Duodenal mucosa (tissue), 2 donors: ENCODE data around the gene PCDHGB1.
"Not testable (repeated sequence)": the region's sequence is repeated elsewhere in the genome, so short reads cannot be mapped to it uniquely, and the experiment has no call there.

Source experiments
- H3K27ac ChIP-seq: one replicate; pipeline ENCODE4 v1.7.0; 2013; ENCODE audit warnings: low read depth, low read length
- H3K27me3 ChIP-seq, 2 donors: one replicate each; pipeline ENCODE4 v1.7.0; 2013; ENCODE audit warnings: low read length in 2 of 2, control low read depth in 1 of 2; ENCODE audit not compliant: insufficient read depth in 2 of 2, control insufficient read depth in 1 of 2
- H3K36me3 ChIP-seq, 2 donors: one replicate each; pipeline ENCODE4 v1.7.0; 2013; ENCODE audit warnings: low read length in 2 of 2, control low read depth in 1 of 2; ENCODE audit not compliant: insufficient read depth in 2 of 2, control insufficient read depth in 1 of 2
- H3K4me1 ChIP-seq, 2 donors: one replicate each; pipeline ENCODE4 v1.7.0; 2013; ENCODE audit warnings: low read length in 2 of 2, control low read depth in 1 of 2; ENCODE audit not compliant: insufficient read depth in 2 of 2, control insufficient read depth in 1 of 2
- H3K4me3 ChIP-seq, 2 donors: one replicate each; pipeline ENCODE4 v1.7.0; 2013; ENCODE audit warnings: low read length in 2 of 2, low read depth in 1 of 2
- H3K9ac ChIP-seq, 2 donors: one replicate each; pipeline ENCODE4 v1.7.0; 2013; ENCODE audit warnings: low read length in 2 of 2, low read depth in 1 of 2
- H3K9me3 ChIP-seq, 2 donors: one replicate each; pipeline ENCODE4 v1.7.0; 2013; ENCODE audit warnings: low read length in 2 of 2, control low read depth in 1 of 2; ENCODE audit not compliant: control insufficient read depth in 1 of 2

The PCDHGB1 gene

GRCh38 chr5:141345327-141345726 lies 4.6 kb upstream of the PCDHGB1 start:
- H3K27ac ChIP-seq, result no peak overlapping the region
- H3K4me3 ChIP-seq, result no peak overlapping the region
- H3K27me3 ChIP-seq, result no peaks in the 10 kb centered on the region
- no peaks in the 10 kb centered on the region for H3K4me1 ChIP-seq
- no peak overlapping the region for H3K9ac ChIP-seq
- no peaks in the 10 kb centered on the region for H3K36me3 ChIP-seq
- H3K9me3 ChIP-seq, result peaks cover 12 to 29% of the 10 kb centered on the region in 2 donors

GRCh38 chr5:141346017-141346416 lies 3.9 kb upstream of the PCDHGB1 start:
- not testable (repeated sequence) for H3K27ac ChIP-seq, H3K27me3 ChIP-seq, H3K9ac ChIP-seq, H3K36me3 ChIP-seq, H3K4me3 ChIP-seq, H3K4me1 ChIP-seq
- peaks cover 12 to 27% of the 10 kb centered on the region in 2 donors for H3K9me3 ChIP-seq

GRCh38 chr5:141351591-141351990 lies 1.7 kb downstream of the PCDHGB1 start:
- Histone ChIP-seq H3K9ac (no peak overlapping the region), H3K4me1 (no peaks in the 10 kb centered on the region), H3K36me3 (no peaks in the 10 kb centered on the region), H3K9me3 (peaks cover 18 to 20% of the 10 kb centered on the region in 2 donors), H3K27me3 (no peaks in the 10 kb centered on the region), H3K27ac (no peak overlapping the region), H3K4me3 (peak overlapping the region in 1 of 2 donors; percentile 29)

- Histone ChIP-seq H3K36me3 (no peaks in the 10 kb centered on the region), H3K27me3 (no peaks in the 10 kb centered on the region), H3K4me3 (peak within 1 kb of the TSS in 1 of 2 donors; percentile 13), H3K9me3 (peaks cover 25 to 28% of the 10 kb centered on the region in 2 donors), H3K4me1 (no peaks in the 10 kb centered on the region), H3K27ac (no peak within 1 kb of the TSS), H3K9ac (no peak within 1 kb of the TSS)
These were observed 5.1 kb downstream of the PCDHGB1 start, which contains the start of gene PCDHGA4 for GRCh38 chr5:141354900-141355469. Gene PCDHGA4, plus strand, starts transcription at chr5:141355021. Its CDS starts 87 bp downstream, at chr5:141355108.

GRCh38 chr5:141355641-141356040 lies 5.7 kb downstream of the PCDHGB1 start:
- no peaks in the 10 kb centered on the region for H3K4me1 ChIP-seq
- H3K27me3 ChIP-seq, result no peaks in the 10 kb centered on the region
- H3K9ac ChIP-seq, result no peak overlapping the region
- no peak overlapping the region for H3K27ac ChIP-seq
- no peak overlapping the region for H3K4me3 ChIP-seq
- H3K9me3 ChIP-seq, result peaks cover 31% of the 10 kb centered on the region in 2 donors
- no peaks in the 10 kb centered on the region for H3K36me3 ChIP-seq

GRCh38 chr5:141356133-141356532 lies 6.2 kb downstream of the PCDHGB1 start:
- Histone ChIP-seq H3K36me3 (no peaks in the 10 kb centered on the region), H3K4me1 (no peaks in the 10 kb centered on the region), H3K9ac (no peak overlapping the region), H3K4me3 (no peak overlapping the region), H3K27ac (no peak overlapping the region), H3K9me3 (peaks cover 31 to 34% of the 10 kb centered on the region in 2 donors), H3K27me3 (no peaks in the 10 kb centered on the region)

- peak overlapping the region in 1 of 2 donors; percentile 20 for H3K4me3 ChIP-seq
- H3K27me3 ChIP-seq, result no peaks in the 10 kb centered on the region
These were observed 7.1 kb downstream of the PCDHGB1 start for GRCh38 chr5:141356950-141357349.

GRCh38 chr5:141359790-141360426 lies 10.0 kb downstream of the PCDHGB1 start, which contains the start of gene PCDHGB2:
Gene PCDHGB2, plus strand, starts transcription at chr5:141359994. Its CDS starts 142 bp downstream, at chr5:141360136.
- Histone ChIP-seq H3K4me1 (no peaks in the 10 kb centered on the region), H3K27me3 (no peaks in the 10 kb centered on the region), H3K9ac (no peak within 1 kb of the TSS), H3K9me3 (peaks cover 39 to 49% of the 10 kb centered on the region in 2 donors), H3K36me3 (no peaks in the 10 kb centered on the region), H3K27ac (no peak within 1 kb of the TSS), H3K4me3 (peak within 1 kb of the TSS; percentile 52 to 66)

More at GRCh38 chr5:141356950-141357349, 7.1 kb downstream of the PCDHGB1 start:
- Histone ChIP-seq H3K4me1 (no peaks in the 10 kb centered on the region), H3K27ac (no peak overlapping the region), H3K9me3 (peaks cover 33 to 34% of the 10 kb centered on the region in 2 donors), H3K9ac (no peak overlapping the region), H3K36me3 (no peaks in the 10 kb centered on the region)

GRCh38 chr5:141360685-141361084 lies 10.8 kb downstream of the PCDHGB1 start:
- no peak overlapping the region for H3K9ac ChIP-seq
- H3K4me1 ChIP-seq, result no peaks in the 10 kb centered on the region
- no peaks in the 10 kb centered on the region for H3K27me3 ChIP-seq
- H3K27ac ChIP-seq, result no peak overlapping the region
- no peaks in the 10 kb centered on the region for H3K36me3 ChIP-seq
- H3K9me3 ChIP-seq, result peaks cover 42 to 50% of the 10 kb centered on the region in 2 donors
- H3K4me3 ChIP-seq, result peak overlapping the region in 1 of 2 donors; percentile 66

- H3K27me3 ChIP-seq, result no peaks in the 10 kb centered on the region
These were observed 12.8 kb downstream of the PCDHGB1 start for GRCh38 chr5:141362719-141363118.

More at GRCh38 chr5:141362719-141363118, 12.8 kb downstream of the PCDHGB1 start:
- no peak overlapping the region for H3K9ac ChIP-seq
- H3K27ac ChIP-seq, result no peak overlapping the region
- H3K36me3 ChIP-seq, result no peaks in the 10 kb centered on the region
- H3K9me3 ChIP-seq, result peaks cover 31 to 43% of the 10 kb centered on the region in 2 donors
- no peak overlapping the region for H3K4me3 ChIP-seq
- no peaks in the 10 kb centered on the region for H3K4me1 ChIP-seq
